ENCODE measurements around the gene ZRANB3.

GRCh38 chr2:135337071-135337470 lies 193.9 kb downstream of the ZRANB3 start:
- TF ChIP-seq EZH2phosphoT487 (IDR thresholded peaks at IDR 0.05; ENCODE audit: unreplicated experiment) (no peak), CTCF (conservative IDR thresholded peaks at IDR 0.05; ENCODE audit: low read depth in 2 of 2) (no peak), REST (IDR thresholded peaks at IDR 0.05; ENCODE audit: unreplicated experiment) (no peak)

All from GM23338 (cell line).